ENCODE measurements around the gene ANGPT4.

Gene ANGPT4

GRCh38 chr20:916125-916799 lies at the start of gene ANGPT4:
Gene ANGPT4, minus strand, starts transcription at chr20:916334. Its CDS starts 120 bp downstream, at chr20:916214.
- no peak for DNase-seq (ENCODE audit: low read depth, low spot score)
- no peak within 1 kb of the TSS for H3K27ac ChIP-seq

GRCh38 chr20:963795-964194 lies 47.7 kb upstream of the ANGPT4 start:
- no peak overlapping the region for H3K27ac ChIP-seq
- DNase-seq (ENCODE audit: low read depth, low spot score), result no peak

DNA sequence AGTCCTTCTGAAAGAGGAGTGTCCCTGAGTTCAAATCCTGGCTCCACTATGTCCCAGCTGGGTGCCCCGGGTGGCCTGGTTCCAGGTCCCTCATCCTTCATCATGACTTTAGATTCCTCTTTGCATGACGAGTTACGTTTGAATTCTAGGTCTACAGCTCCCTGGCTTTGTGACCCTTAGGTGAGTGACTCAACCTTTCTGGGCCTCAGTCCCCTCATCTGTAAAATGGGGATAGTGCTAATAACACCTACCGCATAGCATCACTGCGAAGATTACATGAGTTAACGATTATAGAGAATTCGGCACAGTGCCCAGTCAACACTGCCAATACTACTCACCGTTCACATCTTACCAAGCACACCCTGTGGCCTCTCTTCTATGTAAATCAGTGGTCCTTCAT lies 46.5 kb upstream of the ANGPT4 start:
- DNase-seq (ENCODE audit: low read depth, low spot score), result no peak
- no peak overlapping the region for H3K27ac ChIP-seq

- no peak overlapping the region for H3K27ac ChIP-seq
- no peak for DNase-seq (ENCODE audit: low read depth, low spot score)
These were observed 46.1 kb upstream of the ANGPT4 start for GRCh38 chr20:962223-962622.

- no peak overlapping the region for H3K27ac ChIP-seq
- no peak for DNase-seq (ENCODE audit: low read depth, low spot score)
These were observed 45.6 kb upstream of the ANGPT4 start for GRCh38 chr20:961768-962167.

DNA sequence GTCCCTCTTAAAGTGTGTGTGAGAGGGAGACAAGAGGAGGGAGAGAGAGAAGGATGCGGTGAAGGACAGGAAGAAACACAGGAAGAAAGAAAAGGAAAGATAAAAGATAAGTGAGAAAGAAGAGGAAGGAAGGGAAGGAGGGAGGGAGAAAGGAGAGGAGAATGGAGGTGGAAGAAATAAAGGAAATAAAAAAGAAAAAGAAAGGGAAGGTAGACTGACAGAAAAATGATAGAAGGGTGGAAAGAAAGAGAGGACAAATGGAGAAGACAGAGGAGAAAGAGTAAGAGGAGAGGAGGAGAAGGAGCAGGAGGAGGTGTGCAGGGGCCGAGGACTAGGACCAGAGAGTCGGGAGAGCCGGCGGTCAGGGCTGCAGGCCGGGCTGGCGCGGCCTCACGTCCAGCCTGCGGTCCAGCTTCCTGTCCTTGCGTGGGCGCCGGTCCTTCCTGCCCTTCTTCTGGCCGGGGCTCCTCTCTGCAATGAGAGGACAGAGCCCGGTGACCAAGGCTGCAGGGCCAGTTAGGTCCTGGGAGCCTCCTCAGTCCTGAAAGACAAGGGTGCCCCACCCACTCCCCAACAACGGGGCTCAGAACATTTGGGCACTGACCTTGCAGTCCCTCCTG lies 44.0 kb upstream of the ANGPT4 start:
- DNase-seq (ENCODE audit: low read depth, low spot score), result no peak
- no peak overlapping the region for H3K27ac ChIP-seq

GRCh38 chr20:958936-959815 lies 43.0 kb upstream of the ANGPT4 start:
- no peak for DNase-seq (ENCODE audit: low read depth, low spot score)
- no peak overlapping the region for H3K27ac ChIP-seq

GRCh38 chr20:957544-957943 lies 41.4 kb upstream of the ANGPT4 start:
- H3K27ac ChIP-seq, result no peak overlapping the region
- no peak for DNase-seq (ENCODE audit: low read depth, low spot score)

GRCh38 chr20:956330-956951 lies 40.3 kb upstream of the ANGPT4 start:
- no peak for DNase-seq (ENCODE audit: low read depth, low spot score)
- no peak overlapping the region for H3K27ac ChIP-seq

DNA sequence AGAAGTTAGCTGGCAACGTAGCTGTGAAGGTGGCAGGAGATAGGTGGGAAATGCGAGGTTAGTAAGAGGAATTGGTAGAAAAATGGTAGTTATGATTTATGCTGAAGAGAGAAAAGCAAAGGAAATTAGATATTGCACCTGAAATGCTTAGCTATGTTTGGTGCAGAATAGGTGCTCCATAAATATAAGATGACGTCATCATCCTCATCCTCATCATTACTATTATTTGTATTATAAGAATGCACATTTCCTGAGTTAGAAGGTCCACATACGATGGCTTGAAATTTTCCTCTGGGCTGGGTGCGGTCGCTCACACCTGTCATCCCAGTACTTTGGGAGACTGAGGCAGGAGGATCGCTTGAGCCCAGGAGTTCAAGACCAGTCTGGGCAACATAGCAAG lies 39.5 kb upstream of the ANGPT4 start:
- DNase-seq (ENCODE audit: low read depth, low spot score), result no peak
- no peak overlapping the region for H3K27ac ChIP-seq

- no peak for DNase-seq (ENCODE audit: low read depth, low spot score)
- H3K27ac ChIP-seq, result no peak overlapping the region
These were observed 39.0 kb upstream of the ANGPT4 start for GRCh38 chr20:955111-955510.

DNA sequence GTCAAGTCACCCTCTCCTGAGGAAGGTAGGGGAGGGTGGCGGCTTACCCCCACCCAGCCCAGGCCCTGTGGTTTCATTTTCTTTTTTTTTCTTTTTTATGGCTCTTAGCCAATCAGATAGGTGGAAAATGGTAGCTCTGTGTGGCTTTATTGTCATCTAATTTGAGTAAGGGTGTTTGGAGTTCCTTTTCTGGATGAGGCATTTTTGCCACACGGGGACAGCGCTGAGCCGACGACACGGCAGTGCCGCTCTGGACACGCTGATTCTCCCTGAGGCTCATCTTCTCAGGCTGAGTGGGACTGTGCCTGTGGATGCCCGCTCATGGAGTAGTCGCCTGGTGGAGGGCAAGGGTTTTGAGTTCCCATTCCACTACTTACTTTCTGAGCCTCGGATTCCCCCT lies 37.6 kb upstream of the ANGPT4 start:
- no peak overlapping the region for H3K27ac ChIP-seq
- DNase-seq (ENCODE audit: low read depth, low spot score), result no peak

DNA sequence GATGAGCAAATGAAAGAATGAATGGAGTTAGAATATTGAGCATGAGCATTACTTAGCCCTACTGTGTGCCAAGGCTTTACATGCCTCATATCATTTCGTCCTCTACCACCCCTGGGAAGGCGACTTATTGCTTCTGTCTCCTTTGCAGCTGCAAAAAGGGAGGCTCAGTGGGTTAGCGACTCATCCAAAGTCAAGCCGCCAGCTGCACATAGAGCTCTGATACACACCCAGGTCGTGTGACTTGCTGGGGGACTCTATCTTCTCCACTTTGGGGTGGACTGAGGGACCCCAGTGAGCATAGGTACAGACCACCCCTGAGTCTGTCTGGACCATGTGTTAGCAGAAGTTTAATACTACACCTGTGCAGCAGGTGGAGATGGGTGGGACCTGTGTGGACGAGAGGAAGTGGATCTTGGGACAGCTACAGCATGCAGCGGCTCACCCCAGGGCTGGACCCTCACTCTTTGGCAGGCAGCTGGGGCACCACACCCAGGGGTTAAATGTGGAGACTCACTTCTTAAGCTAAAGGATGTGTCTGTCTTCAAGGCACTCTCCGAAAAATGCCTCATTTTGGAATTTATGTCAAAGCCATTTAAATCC lies 36.2 kb upstream of the ANGPT4 start:
- DNase-seq (ENCODE audit: low read depth, low spot score), result no peak
- no peak overlapping the region for H3K27ac ChIP-seq

- no peak for DNase-seq (ENCODE audit: low read depth, low spot score)
These were observed 35.4 kb upstream of the ANGPT4 start for GRCh38 chr20:951384-952169.

GRCh38 chr20:949717-950116 lies 33.6 kb upstream of the ANGPT4 start:
- no peak overlapping the region for H3K27ac ChIP-seq
- DNase-seq (ENCODE audit: low read depth, low spot score), result no peak

More at GRCh38 chr20:951384-952169, 35.4 kb upstream of the ANGPT4 start:
- H3K27ac ChIP-seq, result no peak overlapping the region

- H3K27ac ChIP-seq, result no peak overlapping the region
- DNase-seq (ENCODE audit: low read depth, low spot score), result no peak
These were observed 30.7 kb upstream of the ANGPT4 start for GRCh38 chr20:946826-947225.

DNA sequence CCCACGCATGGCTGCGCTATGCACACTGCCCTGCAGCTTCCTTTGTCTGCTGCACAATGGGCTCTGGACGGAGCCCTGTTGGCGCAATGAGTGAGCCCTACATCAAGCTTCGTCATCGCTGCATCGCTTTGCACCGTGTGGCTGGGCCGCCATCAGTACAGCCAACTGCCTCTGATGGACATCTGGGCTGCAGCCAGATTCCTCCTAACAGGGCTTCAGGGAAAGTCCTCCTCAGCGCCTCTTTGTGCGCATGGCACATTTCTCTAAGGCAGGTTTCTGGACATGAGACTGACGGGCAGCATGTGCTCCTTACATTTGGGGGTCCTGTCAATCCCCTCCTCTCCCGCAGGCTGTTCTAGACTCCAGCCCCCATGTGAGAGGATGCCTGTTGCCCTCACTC lies 29.7 kb upstream of the ANGPT4 start:
- DNase-seq (ENCODE audit: low read depth, low spot score), result no peak
- H3K27ac ChIP-seq, result no peak overlapping the region

DNA sequence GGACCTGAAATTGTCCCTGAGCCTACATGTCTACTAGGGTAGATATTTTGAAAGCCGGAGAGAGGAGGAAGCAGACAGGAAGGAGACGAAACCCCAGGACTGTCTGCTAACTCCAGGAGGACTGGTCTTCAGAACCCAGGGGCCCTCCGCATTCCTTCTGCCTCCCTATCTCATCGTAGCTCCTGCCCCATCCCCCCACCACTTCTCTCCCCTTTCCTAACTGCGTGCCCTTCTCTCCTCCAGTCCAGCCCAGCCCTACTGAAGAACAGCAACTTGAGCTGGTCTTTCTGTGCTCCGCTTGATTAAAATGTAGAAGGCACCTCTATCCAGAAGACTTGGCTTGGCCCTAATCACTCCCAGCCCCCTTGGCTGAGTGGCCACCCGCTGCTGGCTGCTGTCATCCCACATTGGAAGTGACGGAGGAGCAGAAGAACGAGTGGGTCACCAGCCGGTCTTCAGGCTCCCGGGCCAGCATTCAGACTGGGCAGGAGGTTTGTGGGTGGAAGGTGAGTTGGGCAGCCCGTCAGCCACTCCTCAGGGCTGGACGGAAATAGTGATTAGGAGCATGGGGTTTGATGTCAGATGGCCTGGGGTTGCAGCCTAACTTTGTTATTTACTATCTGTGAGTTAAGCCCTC lies 28.8 kb upstream of the ANGPT4 start:
- no peak for DNase-seq (ENCODE audit: low read depth, low spot score)
- no peak overlapping the region for H3K27ac ChIP-seq

GRCh38 chr20:944148-944547 lies 28.0 kb upstream of the ANGPT4 start:
- no peak overlapping the region for H3K27ac ChIP-seq
- DNase-seq (ENCODE audit: low read depth, low spot score), result no peak
